Inflammatory macrophage treated with lipopolysaccharide for 1 hour (primary cell): Measurements from ENCODE around the gene ITGAL.
"Not testable (repeated sequence)": the region's sequence is repeated elsewhere in the genome, so short reads cannot be mapped to it uniquely, and the experiment has no call there.

Experiments
- DNase-seq, 2 donors: peaks; one replicate each; pipeline ENCODE4 v3.0.0-alpha.2; 2020 to 2022

Gene ITGAL

GRCh38 chr16:30493941-30494488, 21.5 kb downstream of the ITGAL start:
- no peak for DNase-seq

- no peak for DNase-seq
These were observed 22.2 kb downstream of the ITGAL start for GRCh38 chr16:30494709-30495108.

GRCh38 chr16:30499284-30499683, 26.7 kb downstream of the ITGAL start:
- no peak for DNase-seq

GRCh38 chr16:30503403-30504296, 31.1 kb downstream of the ITGAL start:
- DNase-seq = no peak

GRCh38 chr16:30509081-30509765, 36.7 kb downstream of the ITGAL start:
- DNase-seq = no peak

GRCh38 chr16:30510376-30510938, 37.9 kb downstream of the ITGAL start:
- no peak for DNase-seq

- no peak for DNase-seq
These were observed 39.0 kb downstream of the ITGAL start for GRCh38 chr16:30511509-30511908.

- no peak for DNase-seq
These were observed 42.7 kb downstream of the ITGAL start for GRCh38 chr16:30515275-30515674.

- DNase-seq = no peak
These were observed 46.0 kb downstream of the ITGAL start for GRCh38 chr16:30518552-30518951.

- DNase-seq = no peak
These were observed 46.8 kb downstream of the ITGAL start for GRCh38 chr16:30519120-30520049.

- no peak for DNase-seq
These were observed 48.9 kb downstream of the ITGAL start for GRCh38 chr16:30521476-30521872.

- no peak for DNase-seq
These were observed 49.5 kb downstream of the ITGAL start for GRCh38 chr16:30521873-30522641.

GRCh38 chr16:30522702-30523463, 50.3 kb downstream of the ITGAL start:
- DNase-seq = not testable (repeated sequence)

- DNase-seq = no peak
These were observed 51.4 kb downstream of the ITGAL start for GRCh38 chr16:30523768-30524574.

- no peak for DNase-seq
These were observed 52.3 kb downstream of the ITGAL start for GRCh38 chr16:30524575-30525568.

GRCh38 chr16:30525844-30526136, 53.2 kb downstream of the ITGAL start:
- DNase-seq = no peak

GRCh38 chr16:30526137-30526822, 53.7 kb downstream of the ITGAL start, which contains the start of gene ZNF768:
Gene ZNF768, minus strand, starts transcription at chr16:30526566. Its CDS starts 153 bp downstream, at chr16:30526413.
- no peak for DNase-seq
